ENCODE measurements around the gene IL17C. TPM values are rescaled to one million over a fixed set of nuclear protein-coding genes. Genes with fewer than 3 reads are reported as not detected.

IL17C gene
- total and polyA plus RNA-seq, 10 of the 15 experiments (the other 5 are each of a cell fraction or from before 2014, with no cell fraction given): not detected

DNA sequence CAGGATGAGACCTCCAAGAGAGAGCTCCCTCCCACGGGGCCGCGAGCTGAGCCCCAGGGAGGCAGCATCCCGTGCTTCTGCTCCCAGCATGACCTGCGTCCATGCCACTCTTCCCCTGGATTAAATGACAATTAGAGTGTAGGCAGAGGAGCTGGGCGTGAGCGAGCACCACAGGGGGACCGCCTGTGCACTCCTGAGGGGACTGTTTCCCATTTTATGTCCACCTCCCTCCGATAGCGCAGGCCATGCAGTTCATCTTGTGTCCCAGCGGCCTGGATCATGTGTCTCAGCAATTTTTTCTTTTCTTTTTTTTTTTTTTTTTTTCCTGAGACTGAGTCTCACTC lies 5.8 kb upstream of the IL17C start (continued):
- TF ChIP-seq, protein P1, sequence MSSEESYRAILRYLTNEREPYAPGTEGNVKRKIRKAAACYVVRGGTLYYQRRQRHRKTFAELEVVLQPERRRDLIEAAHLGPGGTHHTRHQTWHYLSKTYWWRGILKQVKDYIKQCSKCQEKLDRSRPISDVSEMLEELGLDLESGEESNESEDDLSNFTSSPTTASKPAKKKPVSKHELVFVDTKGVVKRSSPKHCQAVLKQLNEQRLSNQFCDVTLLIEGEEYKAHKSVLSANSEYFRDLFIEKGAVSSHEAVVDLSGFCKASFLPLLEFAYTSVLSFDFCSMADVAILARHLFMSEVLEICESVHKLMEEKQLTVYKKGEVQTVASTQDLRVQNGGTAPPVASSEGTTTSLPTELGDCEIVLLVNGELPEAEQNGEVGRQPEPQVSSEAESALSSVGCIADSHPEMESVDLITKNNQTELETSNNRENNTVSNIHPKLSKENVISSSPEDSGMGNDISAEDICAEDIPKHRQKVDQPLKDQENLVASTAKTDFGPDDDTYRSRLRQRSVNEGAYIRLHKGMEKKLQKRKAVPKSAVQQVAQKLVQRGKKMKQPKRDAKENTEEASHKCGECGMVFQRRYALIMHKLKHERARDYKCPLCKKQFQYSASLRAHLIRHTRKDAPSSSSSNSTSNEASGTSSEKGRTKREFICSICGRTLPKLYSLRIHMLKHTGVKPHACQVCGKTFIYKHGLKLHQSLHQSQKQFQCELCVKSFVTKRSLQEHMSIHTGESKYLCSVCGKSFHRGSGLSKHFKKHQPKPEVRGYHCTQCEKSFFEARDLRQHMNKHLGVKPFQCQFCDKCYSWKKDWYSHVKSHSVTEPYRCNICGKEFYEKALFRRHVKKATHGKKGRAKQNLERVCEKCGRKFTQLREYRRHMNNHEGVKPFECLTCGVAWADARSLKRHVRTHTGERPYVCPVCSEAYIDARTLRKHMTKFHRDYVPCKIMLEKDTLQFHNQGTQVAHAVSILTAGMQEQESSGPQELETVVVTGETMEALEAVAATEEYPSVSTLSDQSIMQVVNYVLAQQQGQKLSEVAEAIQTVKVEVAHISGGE (CRISPR knock-in tag; IDR thresholded peaks at IDR 0.05): no peak
- TF ChIP-seq, protein P2, sequence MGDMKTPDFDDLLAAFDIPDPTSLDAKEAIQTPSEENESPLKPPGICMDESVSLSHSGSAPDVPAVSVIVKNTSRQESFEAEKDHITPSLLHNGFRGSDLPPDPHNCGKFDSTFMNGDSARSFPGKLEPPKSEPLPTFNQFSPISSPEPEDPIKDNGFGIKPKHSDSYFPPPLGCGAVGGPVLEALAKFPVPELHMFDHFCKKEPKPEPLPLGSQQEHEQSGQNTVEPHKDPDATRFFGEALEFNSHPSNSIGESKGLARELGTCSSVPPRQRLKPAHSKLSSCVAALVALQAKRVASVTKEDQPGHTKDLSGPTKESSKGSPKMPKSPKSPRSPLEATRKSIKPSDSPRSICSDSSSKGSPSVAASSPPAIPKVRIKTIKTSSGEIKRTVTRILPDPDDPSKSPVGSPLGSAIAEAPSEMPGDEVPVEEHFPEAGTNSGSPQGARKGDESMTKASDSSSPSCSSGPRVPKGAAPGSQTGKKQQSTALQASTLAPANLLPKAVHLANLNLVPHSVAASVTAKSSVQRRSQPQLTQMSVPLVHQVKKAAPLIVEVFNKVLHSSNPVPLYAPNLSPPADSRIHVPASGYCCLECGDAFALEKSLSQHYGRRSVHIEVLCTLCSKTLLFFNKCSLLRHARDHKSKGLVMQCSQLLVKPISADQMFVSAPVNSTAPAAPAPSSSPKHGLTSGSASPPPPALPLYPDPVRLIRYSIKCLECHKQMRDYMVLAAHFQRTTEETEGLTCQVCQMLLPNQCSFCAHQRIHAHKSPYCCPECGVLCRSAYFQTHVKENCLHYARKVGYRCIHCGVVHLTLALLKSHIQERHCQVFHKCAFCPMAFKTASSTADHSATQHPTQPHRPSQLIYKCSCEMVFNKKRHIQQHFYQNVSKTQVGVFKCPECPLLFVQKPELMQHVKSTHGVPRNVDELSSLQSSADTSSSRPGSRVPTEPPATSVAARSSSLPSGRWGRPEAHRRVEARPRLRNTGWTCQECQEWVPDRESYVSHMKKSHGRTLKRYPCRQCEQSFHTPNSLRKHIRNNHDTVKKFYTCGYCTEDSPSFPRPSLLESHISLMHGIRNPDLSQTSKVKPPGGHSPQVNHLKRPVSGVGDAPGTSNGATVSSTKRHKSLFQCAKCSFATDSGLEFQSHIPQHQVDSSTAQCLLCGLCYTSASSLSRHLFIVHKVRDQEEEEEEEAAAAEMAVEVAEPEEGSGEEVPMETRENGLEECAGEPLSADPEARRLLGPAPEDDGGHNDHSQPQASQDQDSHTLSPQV (IDR thresholded peaks at IDR 0.05): no peak
- TF ChIP-seq HDGF (IDR thresholded peaks at IDR 0.05): no peak
- TF ChIP-seq SIX5 (IDR thresholded peaks at IDR 0.05; ENCODE audit: low read depth, low read length, severe bottlenecking): no peak
- no peak for TF ChIP-seq CREB1 (IDR thresholded peaks at IDR 0.05; ENCODE audit: low read depth)
- TF ChIP-seq SMAD5 (IDR thresholded peaks at IDR 0.05; ENCODE audit: low read depth): no peak
